Tibial artery (tissue), 4 donors: Measurements from ENCODE around the gene FBXO42.

ENCODE experiments used
- DNase-seq, 2 donors: peaks; one replicate each; pipeline ENCODE4 v3.0.0-alpha.2; 2019
- H3K27ac ChIP-seq, 2 donors: fragments of 200-600 bp; sonication (generic) in 1 of 2; 1 replicate in 1 of 2; 2 replicates in 1 of 2; pipeline ENCODE4 v1.5.1; 2018 to 2019; ENCODE audit warnings: mild to moderate bottlenecking in 1 of 2
- H3K27me3 ChIP-seq, 2 donors: fragments of 200-600 bp; sonication (generic) in 1 of 2; one replicate each; pipeline versions ENCODE4 v1.5.1 to v1.6.0; 2016 to 2019
- H3K36me3 ChIP-seq, 3 donors: fragments of 200-600 bp; sonication (generic) in 2 of 3; one replicate each; pipeline ENCODE4 v1.5.1; 2016 to 2019; ENCODE audit warnings: mild to moderate bottlenecking in 2 of 3
- H3K4me1 ChIP-seq, 4 donors: fragments of 200-600 bp; sonication (generic) in 2 of 4; 1 replicate in 3 of 4; 2 replicates in 1 of 4; pipeline ENCODE4 v1.5.1; 2016 to 2019
- H3K4me3 ChIP-seq, 2 donors: fragments of 200-600 bp; sonication (generic) in 1 of 2; 1 replicate in 1 of 2; 2 replicates in 1 of 2; pipeline ENCODE4 v1.5.1; 2018 to 2019; ENCODE audit warnings: mild to moderate bottlenecking in 2 of 2
- H3K9me3 ChIP-seq, 3 donors: fragments of 200-600 bp; sonication (generic) in 1 of 3; one replicate each; pipeline ENCODE4 v1.5.1; 2016 to 2019
- CTCF ChIP-seq, 2 experiments: fragments of 200-600 bp in 1 of 2; fragments of 450-650 bp in 1 of 2; IDR thresholded peaks; one replicate each; pipeline ENCODE4 v1.5.1; 2017 to 2019; ENCODE audit warnings: antibody characterized with exemption in 2 of 2, mild to moderate bottlenecking in 1 of 2, moderate library complexity in 1 of 2
- intact Hi-C: fragments of 100-400 bp; cut with DNase I; formaldehyde crosslinking; loops from one replicate; pipeline ENCODE4 v1.15.0; 2023; ENCODE audit warnings: low total_unique reads

Gene FBXO42

GRCh38 chr1:16205891-16206546 is 146.3 kb downstream of the FBXO42 start:
- DNase-seq, result no peak
- peak overlapping the region; percentile 68 to 83 for H3K27ac ChIP-seq
- peak overlapping the region; percentile 53 to 68 for H3K4me3 ChIP-seq
- TF ChIP-seq CTCF (IDR thresholded peaks at IDR 0.05), result no peak
- no peaks in the 10 kb centered on the region for H3K9me3 ChIP-seq
- H3K36me3 ChIP-seq, result peaks cover 0 to 17% (median 0%) of the 10 kb centered on the region in 3 donors
- peaks cover 0 to 41% (median 11%) of the 10 kb centered on the region in 4 donors for H3K4me1 ChIP-seq
- intact Hi-C loops, result loop anchor here (10.0 kb wide), 1 partner anchor 159 kb away; the partner anchor contains the start of gene SZRD1
- H3K27me3 ChIP-seq, result no peaks in the 10 kb centered on the region

GRCh38 chr1:16205334-16205671 is 147.0 kb downstream of the FBXO42 start:
- Histone ChIP-seq H3K27me3 (no peaks in the 10 kb centered on the region), H3K9me3 (no peaks in the 10 kb centered on the region), H3K36me3 (peaks cover 0 to 21% (median 0%) of the 10 kb centered on the region in 3 donors), H3K4me1 (peaks cover 0 to 41% (median 11%) of the 10 kb centered on the region in 4 donors), H3K27ac (peak overlapping the region in 1 of 2 donors; percentile 83), H3K4me3 (no peak overlapping the region)
- DNase-seq, result no peak
- TF ChIP-seq CTCF (IDR thresholded peaks at IDR 0.05), result no peak
- intact Hi-C loops, result loop anchor here (10.0 kb wide), 1 partner anchor 159 kb away; the partner anchor contains the start of gene SZRD1

- no peak for TF ChIP-seq CTCF (IDR thresholded peaks at IDR 0.05)
- Histone ChIP-seq H3K9me3 (no peaks in the 10 kb centered on the region), H3K4me3 (no peak overlapping the region), H3K27ac (peak overlapping the region in 1 of 2 donors; percentile 83), H3K36me3 (peaks cover 0 to 21% (median 0%) of the 10 kb centered on the region in 3 donors), H3K4me1 (peaks cover 0 to 36% (median 11%) of the 10 kb centered on the region in 4 donors), H3K27me3 (no peaks in the 10 kb centered on the region)
- DNase-seq, result no peak
- intact Hi-C loops, result loop anchor here (10.0 kb wide), 1 partner anchor 160 kb away; the partner anchor contains the start of gene SZRD1
These were observed 147.5 kb downstream of the FBXO42 start for GRCh38 chr1:16204634-16205333.

DNA sequence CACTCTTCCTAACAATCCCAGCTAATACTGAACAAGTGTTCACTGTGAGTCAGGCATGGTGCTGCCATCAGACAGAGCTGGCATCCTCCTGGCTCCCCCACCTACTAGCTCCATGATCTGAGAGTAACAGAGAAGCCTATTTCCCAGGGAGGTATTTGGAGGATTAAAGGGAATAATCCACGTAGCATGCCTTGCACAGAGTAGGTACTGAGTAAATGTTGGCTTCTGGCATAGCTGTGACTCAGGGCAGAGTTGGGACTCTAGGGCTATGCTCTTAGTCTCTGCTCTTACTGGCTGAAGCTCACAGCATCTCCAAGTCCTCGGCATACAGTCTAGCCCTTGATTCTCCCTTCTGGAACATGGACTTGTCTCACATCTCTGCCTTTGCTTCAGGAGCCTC is 148.1 kb downstream of the FBXO42 start:
- peaks cover 0 to 34% (median 11%) of the 10 kb centered on the region in 4 donors for H3K4me1 ChIP-seq
- DNase-seq, result no peak
- H3K4me3 ChIP-seq, result no peak overlapping the region
- TF ChIP-seq CTCF (IDR thresholded peaks at IDR 0.05), result no peak
- no peaks in the 10 kb centered on the region for H3K9me3 ChIP-seq
- intact Hi-C loops, result loop anchor here (10.0 kb wide), 1 partner anchor 161 kb away; the partner anchor contains the start of gene SZRD1
- no peaks in the 10 kb centered on the region for H3K27me3 ChIP-seq
- no peak overlapping the region for H3K27ac ChIP-seq
- peaks cover 0 to 26% (median 0%) of the 10 kb centered on the region in 3 donors for H3K36me3 ChIP-seq

DNA sequence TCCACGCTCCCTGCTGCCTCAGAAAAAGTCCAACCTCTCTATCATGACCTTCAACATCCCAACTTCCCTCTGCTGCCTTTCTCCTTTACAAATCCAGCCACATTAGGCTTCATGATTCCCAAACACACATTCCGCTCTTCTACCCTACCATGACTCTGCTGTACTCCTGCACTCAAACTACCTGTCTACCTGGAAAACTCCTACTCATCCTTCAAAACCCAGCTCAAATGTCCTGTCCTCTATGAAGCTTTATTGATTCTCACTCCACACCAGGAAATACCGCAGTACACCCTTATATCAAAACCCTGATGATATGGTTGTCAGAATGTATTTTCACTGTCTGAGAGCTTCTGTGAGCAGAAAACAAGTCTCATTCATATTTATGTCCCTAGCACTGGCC is 148.7 kb downstream of the FBXO42 start:
- Histone ChIP-seq H3K9me3 (no peaks in the 10 kb centered on the region), H3K4me3 (no peak overlapping the region), H3K27ac (no peak overlapping the region), H3K4me1 (peaks cover 0 to 30% (median 11%) of the 10 kb centered on the region in 4 donors), H3K36me3 (peaks cover 0 to 33% (median 0%) of the 10 kb centered on the region in 3 donors), H3K27me3 (no peaks in the 10 kb centered on the region)
- no peak for TF ChIP-seq CTCF (IDR thresholded peaks at IDR 0.05)
- DNase-seq, result no peak
- intact Hi-C loops, result loop anchor here (10.0 kb wide), 1 partner anchor 161 kb away; the partner anchor contains the start of gene SZRD1
